Memory B cell (primary cell): ENCODE data around the gene SPOCK2.

Experiments
- ATAC-seq: fragments of 150-1000 bp; cut with Tn5 transposase; 2 replicates; pipeline ENCODE4 v1.10.0; 2021; ENCODE audit warnings: low read depth, mild to moderate bottlenecking, moderate library complexity
- DNase-seq, 2 donors: peaks; one replicate each; pipeline ENCODE4 v3.0.0; 2022; ENCODE audit warnings: low spot score in 2 of 2
- H3K27ac Mint-ChIP-seq: one replicate; pipeline ENCODE4 v1.8.0; 2022; ENCODE audit warnings: mild to moderate bottlenecking, moderate library complexity, mixed read lengths
- H3K27me3 Mint-ChIP-seq: one replicate; pipeline ENCODE4 v1.8.0; 2022; ENCODE audit warnings: mixed read lengths
- H3K36me3 Mint-ChIP-seq: one replicate; pipeline ENCODE4 v1.8.0; 2022; ENCODE audit warnings: mild to moderate bottlenecking, mixed read lengths
- H3K4me1 Mint-ChIP-seq: one replicate; pipeline ENCODE4 v1.8.0; 2022; ENCODE audit warnings: mixed read lengths
- H3K4me3 Mint-ChIP-seq: one replicate; pipeline ENCODE4 v1.8.0; 2022; ENCODE audit warnings: mild to moderate bottlenecking, moderate library complexity, mixed read lengths
- H3K9me3 Mint-ChIP-seq: one replicate; pipeline ENCODE4 v1.8.0; 2022; ENCODE audit warnings: mixed read lengths

Gene SPOCK2

DNA sequence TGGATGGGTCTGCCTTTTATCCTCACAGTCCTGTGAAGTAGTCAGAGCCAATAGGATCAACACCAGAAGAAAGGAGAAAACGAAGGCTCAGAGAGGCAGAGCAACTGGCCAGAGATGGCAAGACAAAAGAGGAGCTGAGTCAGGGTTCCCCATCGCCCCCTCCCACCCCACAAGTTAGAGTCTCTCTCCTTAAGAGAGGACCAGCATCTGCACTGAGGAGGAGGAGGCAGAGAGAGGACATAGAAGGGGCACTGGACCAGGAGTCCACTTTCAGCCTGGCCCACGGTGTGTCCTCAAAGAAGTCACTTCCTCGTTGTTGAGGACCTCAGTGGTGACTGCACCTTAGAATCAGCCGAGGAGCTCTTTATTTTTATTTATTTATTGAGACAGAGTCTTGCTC is 11.6 kb downstream of the SPOCK2 start:
- Mint-ChIP-seq H3K36me3 (peaks cover 9% of the 10 kb centered on the region), H3K9me3 (no peaks in the 10 kb centered on the region), H3K27me3 (no peaks in the 10 kb centered on the region), H3K4me1 (peaks cover 49% of the 10 kb centered on the region), H3K27ac (peak overlapping the region; percentile 51), H3K4me3 (no peak overlapping the region)
- DNase-seq: no peak
- no peak for ATAC-seq

DNA sequence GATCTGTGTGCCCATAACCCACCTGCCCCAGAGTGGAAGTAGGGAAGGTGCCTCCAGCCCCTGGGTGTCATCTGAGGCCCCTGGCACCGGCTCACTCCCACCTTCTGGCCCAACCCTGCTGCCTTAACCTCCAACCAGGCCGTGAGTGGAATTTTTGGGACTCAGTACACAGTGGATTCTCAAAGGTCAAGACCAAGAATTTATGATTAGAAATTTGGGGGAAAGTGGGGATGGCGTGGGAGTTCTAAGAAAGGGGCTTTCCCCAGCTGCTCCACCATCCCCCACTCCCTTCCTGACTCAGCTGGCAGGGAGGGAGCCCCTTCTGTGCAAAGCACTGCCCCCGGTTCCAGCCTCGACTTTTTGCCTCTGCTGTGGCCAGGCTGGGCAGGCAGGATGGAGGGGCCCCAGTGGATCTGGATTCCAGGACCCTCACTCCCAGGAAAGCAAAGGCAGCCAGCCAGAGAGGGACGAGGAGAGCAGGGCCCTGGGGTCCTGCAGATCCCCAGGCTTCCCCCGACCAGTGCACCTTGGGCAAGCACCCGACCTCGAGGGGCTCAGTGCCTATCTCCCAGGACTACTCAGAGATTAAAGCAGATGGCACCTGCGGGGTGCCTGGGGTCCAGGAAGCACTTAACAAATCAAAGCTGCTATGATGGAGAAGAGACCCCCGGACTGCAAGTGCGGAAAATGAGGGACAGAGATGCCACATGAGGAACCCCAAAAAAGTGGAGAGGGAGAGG is 12.8 kb downstream of the SPOCK2 start:
- Mint-ChIP-seq H3K4me3 (no peak overlapping the region), H3K9me3 (no peaks in the 10 kb centered on the region), H3K4me1 (peaks cover 40% of the 10 kb centered on the region), H3K27me3 (no peaks in the 10 kb centered on the region), H3K27ac (peak overlapping the region; percentile 51), H3K36me3 (peaks cover 13% of the 10 kb centered on the region)
- no peak for DNase-seq
- ATAC-seq: no peak

DNA sequence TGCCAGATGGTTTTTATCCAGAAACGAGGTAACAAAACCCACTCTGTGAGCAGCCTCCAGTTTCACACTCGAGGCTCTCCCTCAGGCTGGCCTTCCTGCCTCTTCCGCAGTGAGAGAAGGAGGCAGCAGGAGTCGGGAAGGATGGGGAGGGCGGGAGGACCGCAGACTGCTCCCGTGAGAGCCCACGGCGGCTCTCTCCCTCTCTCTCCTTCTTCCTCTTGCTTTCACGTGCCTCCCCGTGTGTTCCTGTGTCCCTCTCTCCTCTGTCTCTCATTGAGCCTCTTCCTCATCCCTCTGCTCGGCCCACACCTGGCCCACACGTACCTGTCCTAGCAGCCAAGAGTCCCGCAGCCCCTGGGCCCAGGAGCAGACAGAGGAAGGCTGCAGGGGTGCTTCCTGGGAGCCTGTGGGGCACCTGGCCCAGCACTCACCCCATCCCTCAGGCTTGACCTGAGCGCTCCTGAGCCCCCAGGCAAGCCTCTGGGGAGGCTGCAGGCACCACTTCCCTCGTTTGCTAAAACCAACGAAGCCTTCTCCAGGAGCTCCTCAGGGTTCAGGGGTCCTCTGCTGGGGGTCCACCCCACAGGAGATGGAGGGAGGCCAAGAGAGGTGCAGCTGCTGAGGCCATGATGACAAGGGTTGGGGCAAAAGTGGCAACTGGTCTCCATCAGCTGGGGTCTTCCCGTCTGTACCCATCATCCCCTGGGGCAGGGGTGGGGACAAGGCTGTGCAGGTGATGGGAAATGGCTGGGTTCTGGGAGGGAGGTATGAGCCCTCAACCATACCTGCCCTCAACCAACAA is 13.6 kb downstream of the SPOCK2 start:
- ATAC-seq: no peak
- no peaks in the 10 kb centered on the region for H3K27me3 Mint-ChIP-seq
- H3K4me3 Mint-ChIP-seq: no peak overlapping the region
- peaks cover 33% of the 10 kb centered on the region for H3K4me1 Mint-ChIP-seq
- peak overlapping the region; percentile 51 for H3K27ac Mint-ChIP-seq
- H3K9me3 Mint-ChIP-seq: no peaks in the 10 kb centered on the region
- DNase-seq: no peak
- H3K36me3 Mint-ChIP-seq: peaks cover 15% of the 10 kb centered on the region

DNA sequence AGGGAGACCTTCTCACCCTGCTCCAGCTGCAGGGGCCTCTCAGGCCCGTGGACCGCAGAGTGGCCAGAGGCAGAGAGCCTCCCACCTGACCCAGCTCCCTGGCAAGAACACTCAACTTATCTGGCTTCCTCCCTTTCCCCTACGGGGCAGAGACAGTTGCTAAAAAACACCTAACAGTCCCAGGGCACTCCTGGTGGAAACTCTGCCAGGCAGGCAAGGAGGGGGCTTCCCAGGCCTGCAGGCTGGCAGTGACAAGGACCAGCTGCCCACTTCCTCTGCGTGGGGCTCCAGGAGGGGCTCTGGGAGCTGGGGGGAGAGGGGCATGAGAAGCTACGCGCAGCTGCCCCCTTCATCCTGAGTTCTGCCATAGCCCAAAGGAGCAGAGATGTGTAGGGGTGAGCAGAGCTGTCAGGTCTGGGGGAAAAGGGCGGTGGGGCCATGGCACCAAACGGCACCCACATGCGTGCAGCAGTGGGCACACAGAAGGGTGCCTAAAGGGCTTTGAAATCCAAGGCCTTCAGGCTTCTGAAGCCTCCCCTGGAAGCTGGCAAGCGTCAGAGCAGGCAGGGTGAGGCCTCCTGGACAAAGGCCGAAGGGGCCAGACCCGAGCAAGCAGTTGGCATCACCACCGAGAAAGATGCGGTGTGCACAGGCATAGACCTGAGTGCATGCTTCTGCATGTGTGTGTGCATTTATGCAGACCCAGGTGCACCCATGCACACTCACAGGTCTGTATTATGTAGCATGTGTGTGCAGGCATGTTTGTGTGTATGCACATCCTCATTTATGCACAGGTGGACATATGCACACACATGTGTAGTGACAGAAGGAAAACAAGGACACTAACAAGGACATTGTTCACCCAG is 14.4 kb downstream of the SPOCK2 start:
- DNase-seq (no peak), ATAC-seq (no peak)
- H3K27ac Mint-ChIP-seq: peak overlapping the region; percentile 51
- H3K27me3 Mint-ChIP-seq: no peaks in the 10 kb centered on the region
- no peaks in the 10 kb centered on the region for H3K9me3 Mint-ChIP-seq
- H3K4me1 Mint-ChIP-seq: peaks cover 27% of the 10 kb centered on the region
- no peak overlapping the region for H3K4me3 Mint-ChIP-seq
- H3K36me3 Mint-ChIP-seq: peaks cover 20% of the 10 kb centered on the region

DNA sequence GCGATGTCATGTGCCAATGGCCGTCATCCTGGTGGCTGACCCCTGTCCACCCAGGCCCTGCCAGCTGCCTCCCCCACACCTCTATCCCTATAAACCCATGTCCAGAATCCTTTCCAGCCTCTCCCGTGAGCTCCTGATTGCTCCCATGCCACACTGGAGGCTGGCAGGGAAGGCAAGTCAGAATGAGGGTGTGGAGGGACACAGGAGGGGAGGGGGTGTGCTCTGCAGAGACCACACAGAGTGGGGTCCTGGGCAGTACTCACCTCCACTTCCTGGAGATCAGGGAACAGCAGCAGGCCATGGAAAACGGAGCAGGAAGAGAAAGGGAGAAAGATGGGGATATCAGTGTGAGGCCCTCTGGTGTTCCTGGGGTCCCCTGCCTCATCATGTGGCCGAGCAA is 15.7 kb downstream of the SPOCK2 start:
- H3K27me3 Mint-ChIP-seq: no peaks in the 10 kb centered on the region
- H3K9me3 Mint-ChIP-seq: no peaks in the 10 kb centered on the region
- ATAC-seq (no peak), DNase-seq (no peak)
- peaks cover 28% of the 10 kb centered on the region for H3K36me3 Mint-ChIP-seq
- no peak overlapping the region for H3K4me3 Mint-ChIP-seq
- peaks cover 18% of the 10 kb centered on the region for H3K4me1 Mint-ChIP-seq
- H3K27ac Mint-ChIP-seq: peak overlapping the region; percentile 75

DNA sequence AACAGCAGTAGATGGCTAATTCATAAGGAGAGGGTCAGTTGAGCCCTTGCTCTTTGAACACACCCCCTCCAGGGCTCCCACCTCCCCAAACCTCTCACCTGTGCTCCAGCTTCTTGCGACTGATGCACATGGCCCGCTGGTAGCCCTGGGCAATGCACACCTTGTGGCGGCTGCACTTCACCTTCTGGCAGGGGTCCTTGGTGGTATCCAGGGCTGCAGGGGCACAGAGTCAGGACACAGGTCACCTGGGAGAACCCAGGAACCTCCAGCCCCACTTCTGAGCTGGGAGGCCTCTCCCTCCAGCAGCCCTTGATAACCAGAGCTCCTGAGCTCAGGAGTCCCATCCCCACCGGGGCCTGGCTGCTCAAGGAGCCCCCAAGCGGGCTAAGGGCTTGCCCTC is 16.3 kb downstream of the SPOCK2 start:
- peaks cover 17% of the 10 kb centered on the region for H3K4me1 Mint-ChIP-seq
- ATAC-seq (no peak), DNase-seq (no peak)
- H3K36me3 Mint-ChIP-seq: peaks cover 31% of the 10 kb centered on the region
- peak overlapping the region; percentile 75 for H3K27ac Mint-ChIP-seq
- H3K9me3 Mint-ChIP-seq: no peaks in the 10 kb centered on the region
- H3K4me3 Mint-ChIP-seq: no peak overlapping the region
- no peaks in the 10 kb centered on the region for H3K27me3 Mint-ChIP-seq

DNA sequence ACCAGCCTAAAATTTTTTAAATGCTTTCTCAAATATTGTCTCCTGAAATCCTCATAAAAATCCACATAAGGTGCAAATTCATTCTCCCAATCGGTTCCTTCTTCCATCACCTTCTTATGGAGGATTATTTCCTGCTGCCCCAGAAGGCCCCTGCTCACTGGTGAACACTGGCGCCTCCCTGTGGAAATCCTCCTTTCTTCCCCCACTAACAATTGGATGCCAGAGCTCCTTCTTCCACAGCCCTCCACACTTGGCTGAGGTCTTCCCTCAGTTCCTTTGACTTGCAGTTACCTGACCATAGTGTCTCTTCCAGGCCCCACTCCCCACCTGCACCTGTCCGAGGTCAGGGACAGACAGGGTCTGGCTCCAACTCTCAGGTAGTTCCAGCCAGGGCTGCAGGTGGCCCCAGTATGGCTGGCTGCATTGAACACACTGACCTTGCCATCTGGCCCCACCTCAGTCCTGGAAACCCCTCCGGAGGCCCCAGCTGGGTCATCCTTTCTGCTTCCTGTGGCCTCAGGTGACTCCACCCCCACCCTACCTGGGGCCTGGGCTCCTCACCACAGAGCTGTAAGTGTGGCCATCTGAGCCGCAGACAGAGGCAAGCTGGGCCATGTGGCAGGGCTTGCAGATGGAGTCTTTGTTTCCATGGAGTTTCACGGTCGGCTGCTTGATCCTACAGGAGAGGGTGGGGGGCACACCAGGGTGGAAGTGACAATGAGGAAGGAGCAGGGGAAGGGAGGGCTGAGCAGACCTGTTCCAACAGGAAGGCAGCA is 18.4 kb downstream of the SPOCK2 start:
- ATAC-seq (no peak), DNase-seq (no peak)
- peaks cover 7% of the 10 kb centered on the region for H3K4me1 Mint-ChIP-seq
- no peaks in the 10 kb centered on the region for H3K9me3 Mint-ChIP-seq
- H3K27ac Mint-ChIP-seq: peak overlapping the region; percentile 71
- H3K27me3 Mint-ChIP-seq: no peaks in the 10 kb centered on the region
- no peak overlapping the region for H3K4me3 Mint-ChIP-seq
- H3K36me3 Mint-ChIP-seq: peaks cover 37% of the 10 kb centered on the region

DNA sequence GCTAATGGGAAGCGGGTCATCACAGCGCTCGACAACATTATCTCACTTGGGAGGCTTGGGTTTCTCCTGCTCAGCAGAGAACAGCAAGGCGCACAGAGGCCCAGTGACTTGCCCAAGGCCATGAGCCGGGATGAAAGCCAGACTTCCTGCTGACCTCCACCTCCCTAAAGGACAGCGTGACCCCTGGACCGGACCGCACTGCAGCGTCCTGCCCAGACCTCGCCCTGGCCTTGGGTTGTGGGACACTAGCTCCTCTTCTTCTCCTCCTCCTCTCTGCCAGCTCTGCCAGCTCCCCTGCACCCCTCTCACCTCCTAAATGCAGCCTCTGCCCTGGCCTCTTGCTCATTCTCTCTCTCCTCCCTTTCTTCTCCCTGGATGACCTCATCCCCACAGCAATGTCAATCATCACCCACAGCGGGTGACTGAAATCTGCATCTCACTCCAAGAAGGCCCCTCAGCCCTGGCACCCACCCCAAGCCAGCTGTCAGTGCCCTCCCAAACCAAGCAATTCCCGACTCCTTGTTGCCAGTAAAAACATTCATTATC is 19.4 kb downstream of the SPOCK2 start:
- peak overlapping the region; percentile 71 for H3K27ac Mint-ChIP-seq
- peaks cover 4% of the 10 kb centered on the region for H3K4me1 Mint-ChIP-seq
- H3K9me3 Mint-ChIP-seq: no peaks in the 10 kb centered on the region
- no peaks in the 10 kb centered on the region for H3K27me3 Mint-ChIP-seq
- peaks cover 38% of the 10 kb centered on the region for H3K36me3 Mint-ChIP-seq
- DNase-seq (no peak), ATAC-seq (no peak)
- H3K4me3 Mint-ChIP-seq: no peak overlapping the region

DNA sequence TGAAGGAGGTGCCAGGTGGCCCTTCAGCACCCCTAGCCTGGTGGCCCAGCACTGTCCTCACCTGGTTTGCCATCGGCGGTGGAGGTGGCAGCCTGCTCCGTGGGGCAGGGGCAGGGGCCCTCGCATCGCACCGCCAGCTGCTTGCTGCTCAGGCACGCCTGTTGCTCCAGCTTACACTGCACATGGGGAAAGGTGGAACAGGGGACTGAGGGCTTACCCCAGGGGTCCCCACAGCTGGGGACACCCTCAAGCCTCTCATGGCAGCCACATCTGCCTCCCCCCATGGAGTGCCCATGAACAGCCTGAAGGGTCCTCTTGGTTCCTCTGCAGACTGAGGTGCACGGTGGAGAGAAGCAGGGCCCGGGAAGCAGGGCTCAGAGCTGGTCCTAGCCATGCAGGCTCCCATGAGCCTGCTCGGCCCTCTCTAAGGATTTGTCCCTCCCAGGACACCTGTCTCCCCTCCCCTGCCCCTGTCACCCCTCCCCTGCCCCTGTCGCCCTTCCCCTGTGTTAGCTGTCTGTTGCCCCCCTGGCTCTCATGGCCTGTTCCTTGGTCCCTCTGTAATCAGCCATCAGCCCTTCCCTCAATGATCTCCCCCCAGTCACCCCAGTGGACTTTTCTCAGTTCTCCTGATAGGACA is 20.1 kb downstream of the SPOCK2 start:
- Mint-ChIP-seq H3K27ac (peak overlapping the region; percentile 71), H3K36me3 (peaks cover 38% of the 10 kb centered on the region), H3K4me3 (no peak overlapping the region), H3K9me3 (no peaks in the 10 kb centered on the region), H3K27me3 (no peaks in the 10 kb centered on the region), H3K4me1 (no peaks in the 10 kb centered on the region)
- ATAC-seq: no peak
- DNase-seq: no peak

DNA sequence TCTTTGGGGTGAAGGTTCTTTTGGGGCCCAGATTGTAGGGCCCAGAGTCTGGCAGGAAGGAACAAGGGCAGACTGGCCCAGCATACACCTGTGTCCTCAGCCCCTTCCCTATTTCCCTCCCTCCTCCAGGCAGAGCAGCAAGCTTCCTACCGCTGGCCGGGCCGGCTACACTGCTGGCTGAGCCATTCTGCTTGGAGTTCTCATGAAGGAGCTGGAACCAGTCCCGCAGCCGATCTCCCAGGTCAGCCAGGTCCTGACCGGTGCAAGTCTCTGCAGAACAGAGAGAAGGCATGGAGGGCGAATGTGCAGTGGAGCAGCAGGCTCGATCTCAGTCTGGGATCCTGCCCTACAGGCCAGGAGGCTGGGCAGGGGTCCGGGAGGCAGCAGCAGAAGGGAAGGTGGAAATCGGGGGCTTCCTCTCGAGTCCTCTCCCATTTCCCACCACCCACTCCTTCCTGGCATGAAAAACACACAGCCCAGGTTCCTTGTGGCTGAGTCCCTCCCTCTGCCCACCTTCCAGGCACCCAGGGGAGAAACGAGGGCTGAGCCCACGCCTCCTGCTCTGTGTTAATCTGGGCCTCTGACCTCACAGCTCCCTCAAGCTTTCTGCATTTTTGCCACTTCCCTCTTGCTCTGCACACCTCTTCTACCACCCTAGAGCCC is 20.8 kb downstream of the SPOCK2 start:
- Mint-ChIP-seq H3K4me3 (no peak overlapping the region), H3K27me3 (no peaks in the 10 kb centered on the region), H3K9me3 (no peaks in the 10 kb centered on the region), H3K36me3 (peaks cover 37% of the 10 kb centered on the region), H3K27ac (peak overlapping the region; percentile 38), H3K4me1 (no peaks in the 10 kb centered on the region)
- ATAC-seq (no peak), DNase-seq (no peak)

DNA sequence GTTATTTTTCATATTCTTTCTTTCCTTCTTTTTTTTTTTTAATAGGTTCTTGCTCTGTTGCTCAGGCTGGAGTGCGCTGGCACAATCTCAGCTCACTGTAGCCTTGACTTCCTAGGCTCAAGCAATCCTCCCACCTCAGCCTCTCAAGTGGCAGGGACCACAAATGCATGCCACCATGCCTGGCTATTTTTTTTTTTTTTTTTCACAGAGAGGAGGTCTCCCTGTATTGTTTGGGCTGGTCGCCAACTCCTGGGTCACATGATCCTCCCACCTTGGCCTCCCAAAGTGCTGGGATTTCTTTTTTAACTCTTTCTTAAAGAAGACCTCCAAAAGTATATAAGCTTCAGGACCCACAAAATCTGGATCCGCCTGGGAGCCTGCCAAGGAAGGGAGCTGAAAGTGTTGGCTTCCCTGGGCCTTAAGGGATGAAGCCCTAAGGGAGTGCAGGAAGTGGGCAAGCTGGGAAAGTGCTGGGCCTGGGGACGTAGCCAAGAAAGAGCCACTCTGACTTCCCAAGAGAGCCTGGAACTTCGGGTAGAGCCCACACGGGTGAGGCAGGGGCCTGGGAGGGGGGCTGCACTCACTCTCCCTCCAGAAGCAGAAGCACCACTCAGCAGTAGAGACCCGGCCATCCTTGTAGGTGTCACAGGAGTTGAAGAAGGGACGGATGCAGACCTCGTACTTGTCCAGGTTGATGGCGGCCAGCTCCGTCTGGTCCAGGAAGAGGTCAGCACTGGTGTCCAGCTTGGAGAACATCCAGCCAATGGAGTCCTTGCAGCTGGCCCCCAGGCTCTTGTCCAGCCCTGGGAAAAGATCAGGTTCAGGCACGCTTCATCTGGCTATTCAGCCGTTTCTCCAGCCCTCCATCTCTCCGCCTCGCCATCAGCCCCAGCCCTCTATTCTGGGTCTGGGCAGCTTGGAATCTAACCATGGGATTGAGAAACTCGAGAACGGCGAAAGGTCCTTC is 21.8 kb downstream of the SPOCK2 start:
- Mint-ChIP-seq H3K4me3 (no peak overlapping the region), H3K36me3 (peaks cover 34% of the 10 kb centered on the region), H3K9me3 (no peaks in the 10 kb centered on the region)

More for the DNA sequence above, 21.8 kb downstream of the SPOCK2 start:
- ATAC-seq (no peak), DNase-seq (no peak)
- Mint-ChIP-seq H3K27ac (no peak overlapping the region), H3K4me1 (peaks cover 2% of the 10 kb centered on the region), H3K27me3 (no peaks in the 10 kb centered on the region)
